GM18498 (cell line): ENCODE results near the gene PRTFDC1.
"Not testable (repeated sequence)": the region's sequence is repeated elsewhere in the genome, so short reads cannot be mapped to it uniquely, and the experiment has no call there.

Experiments
- ATAC-seq: cut with Tn5 transposase; IDR thresholded peaks from one replicate; pipeline ENCODE4 v1.9.1; 2021; ENCODE audit warnings: mild to moderate bottlenecking, moderate library complexity; ENCODE audit not compliant: unreplicated experiment

PRTFDC1 gene

GRCh38 chr10:24935504-24936292, 16.7 kb downstream of the PRTFDC1 start:
- ATAC-seq: no peak

- no peak for ATAC-seq
Measured at GRCh38 chr10:24931236-24931635, 21.2 kb downstream of the PRTFDC1 start.

GRCh38 chr10:24930427-24930826, 22.0 kb downstream of the PRTFDC1 start:
- ATAC-seq: peak; percentile 70

- ATAC-seq: no peak
Measured at GRCh38 chr10:24929904-24930303, 22.5 kb downstream of the PRTFDC1 start.

GRCh38 chr10:24929056-24929544, 23.3 kb downstream of the PRTFDC1 start:
- peak; percentile 61 for ATAC-seq

- ATAC-seq: no peak
Measured at GRCh38 chr10:24928163-24928562, 24.2 kb downstream of the PRTFDC1 start.

GRCh38 chr10:24926557-24926956, 25.8 kb downstream of the PRTFDC1 start:
- no peak for ATAC-seq

- ATAC-seq: no peak
Measured at GRCh38 chr10:24925799-24926198, 26.6 kb downstream of the PRTFDC1 start.

GRCh38 chr10:24924483-24924882, 27.9 kb downstream of the PRTFDC1 start:
- ATAC-seq: not testable (repeated sequence)

- not testable (repeated sequence) for ATAC-seq
Measured at GRCh38 chr10:24922222-24922868, 30.1 kb downstream of the PRTFDC1 start.

GRCh38 chr10:24920907-24921881, 31.2 kb downstream of the PRTFDC1 start:
- peak; percentile 88 for ATAC-seq

GRCh38 chr10:24920192-24920591, 32.2 kb downstream of the PRTFDC1 start:
- ATAC-seq: not testable (repeated sequence)

GRCh38 chr10:24919629-24920028, 32.8 kb downstream of the PRTFDC1 start:
- not testable (repeated sequence) for ATAC-seq

GRCh38 chr10:24917979-24918378, 34.4 kb downstream of the PRTFDC1 start:
- no peak for ATAC-seq

GRCh38 chr10:24917493-24917892, 34.9 kb downstream of the PRTFDC1 start:
- ATAC-seq: no peak

- no peak for ATAC-seq
Measured at GRCh38 chr10:24916365-24916764, 36.0 kb downstream of the PRTFDC1 start.

- ATAC-seq: no peak
Measured at GRCh38 chr10:24915304-24915703, 37.1 kb downstream of the PRTFDC1 start.

GRCh38 chr10:24914148-24914547, 38.3 kb downstream of the PRTFDC1 start:
- no peak for ATAC-seq

- ATAC-seq: no peak
Measured at GRCh38 chr10:24912215-24912614, 40.2 kb downstream of the PRTFDC1 start.

- no peak for ATAC-seq
Measured at GRCh38 chr10:24911029-24911428, 41.4 kb downstream of the PRTFDC1 start.

- ATAC-seq: no peak
Measured at GRCh38 chr10:24910574-24910973, 41.8 kb downstream of the PRTFDC1 start.
